IMR-90 (cell line): ENCODE measurements around the gene GALNT12. TPM values are rescaled to one million over a fixed set of nuclear protein-coding genes. Genes with fewer than 3 reads are reported as not detected.

Source experiments
- ATAC-seq: fragments of 200-7000 bp; cut with Tn5 transposase; 2 replicates; pipeline ENCODE4 v1.9.1; 2020; ENCODE audit warnings: low read depth, mild to moderate bottlenecking, moderate library complexity
- BruUV-seq: library from RNA; stranded (reverse); fragments of 400-500 nt; replicated peaks from 2 replicates; lab custom pipeline; 2021; lab: Mats Ljungman, UMichigan
- CTCF ChIA-PET: fragments of 300-600 bp; formaldehyde crosslinking; extraction: SDS; loops from one replicate; lab custom pipeline; 2021; ENCODE audit warnings: antibody characterized with exemption; lab: Yijun Ruan, JAX
- POLR2A ChIA-PET: fragments of 300-600 bp; sonication (Branson Sonifier 250); formaldehyde crosslinking; loops from one replicate; lab custom pipeline; 2022; ENCODE audit warnings: antibody characterized with exemption; ENCODE audit not compliant: unreplicated experiment; lab: Charles Lee
- DNase-seq: peaks from one replicate; pipeline ENCODE4 v3.0.0; 2013
- H2AFZ ChIP-seq: replicated peaks from 2 replicates; pipeline ENCODE3; 2013; ENCODE audit warnings: low read length, mild to moderate bottlenecking; ENCODE audit not compliant: poor library complexity
- H2AK5ac ChIP-seq: 2 replicates; pipeline ENCODE4 v1.6.1; 2013; ENCODE audit warnings: low read depth, low read length, inconsistent platforms
- H2AK9ac ChIP-seq: replicated peaks from 2 replicates; pipeline ENCODE3; 2013; ENCODE audit warnings: mild to moderate bottlenecking, low read depth, low read length, moderate library complexity; ENCODE audit not compliant: poor library complexity
- H2BK120ac ChIP-seq: 2 replicates; pipeline ENCODE4 v1.6.1; 2013; ENCODE audit warnings: low read depth, low read length, inconsistent platforms
- H2BK15ac ChIP-seq: 3 replicates; pipeline ENCODE4 v1.6.1; 2013; ENCODE audit warnings: low read depth, low read length, inconsistent platforms
- H2BK20ac ChIP-seq: 2 replicates; pipeline ENCODE4 v1.6.1; 2013; ENCODE audit warnings: low read depth, mild to moderate bottlenecking, inconsistent platforms, low read length, moderate library complexity
- H2BK5ac ChIP-seq: 2 replicates; pipeline ENCODE4 v1.6.1; 2013; ENCODE audit warnings: mild to moderate bottlenecking, low read depth, low read length, inconsistent platforms; ENCODE audit not compliant: poor library complexity, severe bottlenecking
- H3K14ac ChIP-seq: replicated peaks from 2 replicates; pipeline ENCODE4 v1.6.1; 2013; ENCODE audit warnings: low read depth, low read length, inconsistent platforms
- H3K18ac ChIP-seq: 2 replicates; pipeline ENCODE4 v1.6.1; 2013; ENCODE audit warnings: low read depth, low read length, control low read depth
- H3K23ac ChIP-seq: 2 replicates; pipeline ENCODE4 v1.6.1; 2013; ENCODE audit warnings: low read depth, low read length, inconsistent platforms
- H3K27ac ChIP-seq: 2 replicates; pipeline ENCODE4 v1.5.1; 2013; ENCODE audit warnings: mild to moderate bottlenecking, control low read depth, low read length; ENCODE audit not compliant: insufficient read depth
- H3K27me3 ChIP-seq: 2 replicates; pipeline ENCODE4 v1.6.1; 2013; ENCODE audit warnings: low read length; ENCODE audit not compliant: control insufficient read depth, insufficient read depth
- H3K36me3 ChIP-seq: 2 replicates; pipeline ENCODE4 v1.6.1; 2013; ENCODE audit warnings: low read length, mixed read lengths; ENCODE audit not compliant: control insufficient read depth, insufficient read depth
- H3K4ac ChIP-seq: 2 replicates; pipeline ENCODE4 v1.6.1; 2013; ENCODE audit warnings: low read depth, low read length, inconsistent platforms
- H3K4me1 ChIP-seq: 2 replicates; pipeline ENCODE4 v1.6.1; 2013; ENCODE audit warnings: low read length, mixed read lengths; ENCODE audit not compliant: control insufficient read depth, insufficient read depth
- H3K4me2 ChIP-seq: 2 replicates; pipeline ENCODE4 v1.6.1; 2013; ENCODE audit warnings: low read depth, mild to moderate bottlenecking, control low read depth, low read length, moderate library complexity
- H3K4me3 ChIP-seq: 2 replicates; pipeline ENCODE4 v1.5.1; 2013; ENCODE audit warnings: low read depth, mild to moderate bottlenecking, control low read depth, low read length, moderate library complexity; ENCODE audit not compliant: insufficient read depth
- H3K56ac ChIP-seq: 2 replicates; pipeline ENCODE4 v1.6.1; 2013; ENCODE audit warnings: low read length, inconsistent platforms; ENCODE audit not compliant: insufficient read depth; ENCODE audit errors: extremely low read depth
- H3K79me1 ChIP-seq, 2 experiments: 2 replicates each; pipeline ENCODE4 v1.6.1; 2013; ENCODE audit warnings: low read length in 2 of 2, inconsistent platforms in 1 of 2, low read depth in 1 of 2
- H3K9ac ChIP-seq: 2 replicates; pipeline ENCODE4 v1.6.1; 2013; ENCODE audit warnings: low read depth, low read length, control low read depth
- H3K9me1 ChIP-seq: 2 replicates; pipeline ENCODE4 v1.6.1; 2013; ENCODE audit warnings: low read length, inconsistent platforms; ENCODE audit not compliant: insufficient read depth
- H3K9me3 ChIP-seq: 2 replicates; pipeline ENCODE4 v1.6.1; 2013; ENCODE audit warnings: low read length; ENCODE audit not compliant: control insufficient read depth, insufficient read depth
- H4K20me1 ChIP-seq: 2 replicates; pipeline ENCODE4 v1.6.1; 2013; ENCODE audit warnings: low read length, inconsistent platforms; ENCODE audit not compliant: insufficient read depth
- H4K5ac ChIP-seq: 2 replicates; pipeline ENCODE4 v1.6.1; 2013; ENCODE audit warnings: mild to moderate bottlenecking, low read depth, low read length, control low read depth
- H4K8ac ChIP-seq, 2 experiments: 2 replicates each; pipeline ENCODE4 v1.6.1; 2013; ENCODE audit warnings: low read depth in 2 of 2, low read length in 2 of 2, control low read depth in 1 of 2, inconsistent platforms in 1 of 2
- H4K91ac ChIP-seq: 2 replicates; pipeline ENCODE4 v1.6.1; 2013; ENCODE audit warnings: low read depth, low read length, inconsistent platforms; ENCODE audit not compliant: insufficient read depth
- BHLHE40 ChIP-seq: fragments of 150-350 bp; IDR thresholded peaks from 2 replicates; pipeline ENCODE4 v1.6.1; 2016; ENCODE audit warnings: mild to moderate bottlenecking, low read depth, low read length
- CEBPB ChIP-seq: IDR thresholded peaks from 2 replicates; pipeline ENCODE4 v1.6.1; 2012; ENCODE audit warnings: low read depth, low read length, improper control_type of control experiment
- CHD1 ChIP-seq: IDR thresholded peaks from 2 replicates; pipeline ENCODE4 v1.6.1; 2012; ENCODE audit warnings: low read depth, low read length, improper control_type of control experiment
- ELK1 ChIP-seq: fragments of 150-350 bp; IDR thresholded peaks from 2 replicates; pipeline ENCODE4 v1.6.1; 2016; ENCODE audit warnings: low read depth, mild to moderate bottlenecking, low read length, moderate library complexity, borderline replicate concordance
- FOS ChIP-seq: fragments of 150-350 bp; IDR thresholded peaks from 2 replicates; pipeline ENCODE4 v1.6.1; 2016; ENCODE audit warnings: low read depth, low read length
- MAFK ChIP-seq: IDR thresholded peaks from 2 replicates; pipeline ENCODE4 v1.6.1; 2012; ENCODE audit warnings: low read depth, low read length, improper control_type of control experiment
- MAZ ChIP-seq: IDR thresholded peaks from 2 replicates; pipeline ENCODE4 v1.6.1; 2012; ENCODE audit warnings: low read depth, mild to moderate bottlenecking, low read length, improper control_type of control experiment, moderate library complexity, borderline replicate concordance
- MXI1 ChIP-seq: IDR thresholded peaks from 2 replicates; pipeline ENCODE4 v1.6.1; 2012; ENCODE audit warnings: low read depth, mild to moderate bottlenecking, low read length, moderate library complexity, borderline replicate concordance
- NFE2L2 ChIP-seq: fragments of 150-350 bp; IDR thresholded peaks from 2 replicates; pipeline ENCODE4 v1.6.1; 2016; ENCODE audit warnings: low read depth, mild to moderate bottlenecking, low read length
- POLR2A ChIP-seq: IDR thresholded peaks from 2 replicates; pipeline ENCODE4 v1.6.1; 2012; ENCODE audit warnings: mild to moderate bottlenecking, low read depth, low read length
- RAD21 ChIP-seq: IDR thresholded peaks from 2 replicates; pipeline ENCODE4 v1.6.1; 2012; ENCODE audit warnings: low read length, improper control_type of control experiment
- RCOR1 ChIP-seq: IDR thresholded peaks from 2 replicates; pipeline ENCODE4 v1.6.1; 2012; ENCODE audit warnings: mild to moderate bottlenecking, low read length, improper control_type of control experiment; ENCODE audit not compliant: insufficient replicate concordance
- RFX5 ChIP-seq: IDR thresholded peaks from 2 replicates; pipeline ENCODE4 v1.8.0; 2012; ENCODE audit warnings: low read depth, mild to moderate bottlenecking, low read length, moderate library complexity
- SMC3 ChIP-seq: fragments of 150-350 bp; IDR thresholded peaks from 2 replicates; pipeline ENCODE4 v1.6.1; 2016; ENCODE audit warnings: low read depth, mild to moderate bottlenecking, antibody characterized with exemption, low read length, moderate library complexity
- USF2 ChIP-seq: fragments of 150-350 bp; IDR thresholded peaks from 2 replicates; pipeline ENCODE4 v1.6.1; 2017; ENCODE audit warnings: mild to moderate bottlenecking, antibody characterized with exemption, low read length, low read depth
- WGBS, 2 experiments: methylation state at CpG; one replicate each; pipeline versions ENCODE4 v1.1.5 to v1.1.7; 2013; ENCODE audit warnings: missing lambda C conversion rate in 2 of 2; ENCODE audit not compliant: insufficient read length in 1 of 2; ENCODE audit errors: extremely low coverage in 2 of 2; 5-methylcytosine and 5-hydroxymethylcytosine counted together
- dilution Hi-C: fragments of 300-500 bp; cut with HindIII; formaldehyde crosslinking; loops from one replicate; pipeline ENCODE4 v1.14.3; 2018; ENCODE audit warnings: low sequenced_read_pairs; ENCODE audit not compliant: unreplicated experiment
- in situ Hi-C: fragments of 300-500 bp; cut with MboI; formaldehyde crosslinking; loops from 3 replicates; pipeline ENCODE4 v1.14.3; 2019; ENCODE audit warnings: low sequenced_read_pairs, inconsistent platforms, mixed read lengths
- intact Hi-C: fragments of 100-400 bp; cut with micrococcal nuclease; formaldehyde crosslinking; loops from 2 replicates; pipeline ENCODE4 v1.10.0; 2022
- polyA plus RNA-seq, 3 experiments: library from polyadenylated mRNA; depleted of rRNA; stranded (reverse); fragments of >200 nt; gene quantifications; 2 replicates each; pipeline ENCODE4 v1.2.3, GENCODE V29; 2012; ENCODE audit warnings: low replicate concordance in 1 of 3
- total RNA-seq: library from RNA; depleted of rRNA; stranded (reverse); fragments of >200 nt; gene quantifications from 2 replicates; pipeline ENCODE4 v1.2.3, GENCODE V29; 2012
- TF ChIP-seq, protein P1 (sequence below): conservative IDR thresholded peaks from 2 replicates; pipeline ENCODE4 v1.5.1; 2012; ENCODE audit warnings: mild to moderate bottlenecking, low read depth, low read length, improper control_type of control experiment

The GALNT12 gene
- total and polyA plus RNA-seq, 2 of the 4 experiments (the other 2 are of a cell fraction): 2.3 to 2.5 TPM

- no TSS peak for BruUV-seq
- POLR2A ChIA-PET: no interaction called here
- Histone ChIP-seq H3K79me1 (no peaks in the 10 kb centered on the region), H2BK5ac (no peak overlapping the region), H3K9ac (no peak overlapping the region), H2BK15ac (no peak overlapping the region), H3K27ac (no peak overlapping the region), H4K20me1 (no peaks in the 10 kb centered on the region), H4K91ac (no peak overlapping the region; the same call in 1 of the 2 replicates), H4K5ac (no peak overlapping the region), H2BK120ac (peak overlapping the region; percentile 21; the same call in 1 of the 2 replicates), H3K4me1 (peaks cover 6% of the 10 kb centered on the region; the same call in 1 of the 2 replicates), H3K4ac (no peak overlapping the region; the same call in 1 of the 2 replicates), H2BK20ac (no peak overlapping the region), H2AK5ac (no peak overlapping the region), H2AK9ac (no peak overlapping the region), H3K18ac (no peak overlapping the region; the same call in 1 of the 2 replicates), H3K36me3 (no peaks in the 10 kb centered on the region), H3K9me1 (no peaks in the 10 kb centered on the region; the same call in 1 of the 2 replicates), H3K9me3 (no peaks in the 10 kb centered on the region), H3K14ac (no peak overlapping the region), H3K4me2 (no peak overlapping the region), H4K8ac (no peak overlapping the region), H2AFZ (peak overlapping the region; percentile 16), H3K4me3 (no peak overlapping the region), H3K27me3 (peaks cover 6% of the 10 kb centered on the region), H3K23ac (no peak overlapping the region), H3K56ac (no peak overlapping the region)
- no CpG with 5 or more reads among the region's 5 CpGs for WGBS, 2 experiments
- intact Hi-C loops (no loop called here), in situ Hi-C loops (loop anchor here (25.0 kb wide), 1 partner anchor 963 kb away; no protein-coding TSS in a partner anchor), dilution Hi-C loops (no loop called here)
- CTCF ChIA-PET: interaction anchor here (0.7 kb wide), 1 partner anchor 12 kb away, joined by 3 read pairs; no protein-coding TSS in a partner anchor
- ATAC-seq: no peak
- TF ChIP-seq BHLHE40 (no peak), USF2 (no peak), ELK1 (no peak), NFE2L2 (no peak), RFX5 (no peak), RAD21 (no peak), FOS (no peak), MAFK (no peak), MAZ (no peak), MXI1 (no peak), CHD1 (no peak), CEBPB (no peak), POLR2A (no peak), RCOR1 (no peak), SMC3 (no peak)
- TF ChIP-seq, protein P1, sequence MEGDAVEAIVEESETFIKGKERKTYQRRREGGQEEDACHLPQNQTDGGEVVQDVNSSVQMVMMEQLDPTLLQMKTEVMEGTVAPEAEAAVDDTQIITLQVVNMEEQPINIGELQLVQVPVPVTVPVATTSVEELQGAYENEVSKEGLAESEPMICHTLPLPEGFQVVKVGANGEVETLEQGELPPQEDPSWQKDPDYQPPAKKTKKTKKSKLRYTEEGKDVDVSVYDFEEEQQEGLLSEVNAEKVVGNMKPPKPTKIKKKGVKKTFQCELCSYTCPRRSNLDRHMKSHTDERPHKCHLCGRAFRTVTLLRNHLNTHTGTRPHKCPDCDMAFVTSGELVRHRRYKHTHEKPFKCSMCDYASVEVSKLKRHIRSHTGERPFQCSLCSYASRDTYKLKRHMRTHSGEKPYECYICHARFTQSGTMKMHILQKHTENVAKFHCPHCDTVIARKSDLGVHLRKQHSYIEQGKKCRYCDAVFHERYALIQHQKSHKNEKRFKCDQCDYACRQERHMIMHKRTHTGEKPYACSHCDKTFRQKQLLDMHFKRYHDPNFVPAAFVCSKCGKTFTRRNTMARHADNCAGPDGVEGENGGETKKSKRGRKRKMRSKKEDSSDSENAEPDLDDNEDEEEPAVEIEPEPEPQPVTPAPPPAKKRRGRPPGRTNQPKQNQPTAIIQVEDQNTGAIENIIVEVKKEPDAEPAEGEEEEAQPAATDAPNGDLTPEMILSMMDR: no peak
- no peak for DNase-seq
These were observed 67.3 kb downstream of the GALNT12 start for GRCh38 chr9:98874721-98875255.
